Heart left ventricle (tissue), 16 donors: ENCODE data around the gene CENPL. TPM values are rescaled to one million over a fixed set of nuclear protein-coding genes. Genes with fewer than 3 reads are reported as not detected.

Source experiments
- ATAC-seq, 4 donors: fragments of 200-7000 bp; cut with Tn5 transposase; one replicate each; pipeline ENCODE4 v1.9.1; 2020 to 2022; ENCODE audit warnings: moderate library complexity in 4 of 4, mild to moderate bottlenecking in 3 of 4, moderate number of reproducible peaks in 1 of 4
- DNase-seq, 5 donors: peaks; one replicate each; pipeline ENCODE4 v3.0.0-alpha.2; 2020
- H3K27ac ChIP-seq, 12 donors: fragments of 200-600 bp; sonication (generic) in 4 of 12; one replicate each; pipeline versions ENCODE4 v1.5.0 to v1.8.0; 2016 to 2022; ENCODE audit warnings: mild to moderate bottlenecking in 2 of 12
- H3K27me3 ChIP-seq, 9 donors: fragments of 200-600 bp; sonication (generic) in 2 of 9; one replicate each; pipeline versions ENCODE4 v1.5.1 to v1.8.0; 2016 to 2022; ENCODE audit warnings: mild to moderate bottlenecking in 3 of 9
- H3K36me3 ChIP-seq, 9 donors: fragments of 200-600 bp; sonication (generic) in 2 of 9; one replicate each; pipeline versions ENCODE4 v1.5.0 to v1.8.0; 2018 to 2022; ENCODE audit warnings: mild to moderate bottlenecking in 2 of 9
- H3K4me1 ChIP-seq, 12 donors: fragments of 200-600 bp; sonication (generic) in 4 of 12; one replicate each; pipeline versions ENCODE4 v1.5.0 to v1.8.0; 2016 to 2022; ENCODE audit warnings: mild to moderate bottlenecking in 3 of 12
- H3K4me3 ChIP-seq, 12 donors: fragments of 200-600 bp; sonication (generic) in 4 of 12; one replicate each; pipeline versions ENCODE4 v1.5.0 to v1.8.0; 2017 to 2022; ENCODE audit warnings: mild to moderate bottlenecking in 9 of 12, moderate library complexity in 4 of 12
- H3K9me3 ChIP-seq, 12 donors: fragments of 200-600 bp; sonication (generic) in 4 of 12; one replicate each; pipeline versions ENCODE4 v1.5.0 to v1.8.0; 2016 to 2022; ENCODE audit warnings: mild to moderate bottlenecking in 1 of 12
- CTCF ChIP-seq, 12 donors: fragments of 200-600 bp; sonication (generic) in 4 of 12; IDR thresholded peaks; one replicate each; pipeline versions ENCODE4 v1.5.0 to v1.8.0; 2018 to 2022; ENCODE audit warnings: antibody characterized with exemption in 12 of 12, mild to moderate bottlenecking in 5 of 12
- POLR2A ChIP-seq, 2 donors: fragments of 450-650 bp; IDR thresholded peaks; one replicate each; pipeline ENCODE4 v1.6.1; 2017; ENCODE audit warnings: antibody characterized with exemption in 2 of 2, mild to moderate bottlenecking in 2 of 2, moderate library complexity in 2 of 2
- WGBS, 4 donors: extraction: QIAGEN DNeasy Blood & Tissue Kit in 2 of 4; methylation state at CpG; one replicate each; pipeline versions ENCODE4 v1.1.5 to v1.1.7; 2013 to 2018; 5-methylcytosine and 5-hydroxymethylcytosine counted together
- intact Hi-C, 10 donors: fragments of 100-400 bp; cut with DNase I; formaldehyde crosslinking; loops; one replicate each; pipeline versions ENCODE4 v1.11.1 to v1.14.2; 2022
- long read RNA-seq, 3 donors: library from polyadenylated mRNA; unstranded; transcript quantifications; one replicate each; pipeline ENCODE4 v2.0.0, GENCODE V29; 2020 to 2021
- polyA plus RNA-seq, 2 donors: library from polyadenylated mRNA; stranded (reverse); fragments of 200-250 nt; gene quantifications; one replicate each; pipeline ENCODE4 v1.2.3, GENCODE V29; 2013
- total RNA-seq, 9 donors: library from RNA; depleted of rRNA in 2 of 9; stranded (reverse); fragments of >200 nt in 2 of 9; fragmentation: NEBNext Ultra II Directional in 3 of 9; extraction: Animal tissue kit (Norgen Biotek cat#: 25700) in 3 of 9; gene quantifications; one replicate each; pipeline versions ENCODE4 v1.1.0 to v1.2.4, GENCODE V29; 2016 to 2023
- donor health status: ischemic (EF 13 %, LVEDD 7.1; RV severe dilation, severe dysfunction).
- donor health status: healthy with polysubstance abuse.
- donor health status: DM: no; HTN: yes; CAD: no.
- donor health status: DM: no; HTN: no; CAD: no.
- donor health status: ischemic (EF 25% LVEDD 6.9; RV normal size, moderate dysfunction).
- donor health status: ischemic (EF 25% LVEDD 5.7; RV mildly dilated, moderate dysfunction).
- donor health status: healthy.
- donor health status: DM: yes; HTN: yes; CAD: no.
- donor health status: ischemic (EF 35%, LVEDD 5.7; RV mildly dilated, moderate dysfunction).
- donor health status: nonischemic (EF 11% LVEDD 7.7; RV severe dilation, severe dysfunction).
- donor health status: DM: yes; HTN: yes; CAD: no.
- donor health status: PGD.
- donor health status: ischemic (EF 29% LVEDD 5.4; RV normal size, mild dysfunction).
- donor health status: nonischemic (EF 23%, LVEDD 6.1; RV moderate dilation, normal function).

The CENPL gene
- total RNA-seq: 1 to 10 TPM; 1.7 to 5.8 (median 3.5) TPM
- 1 to 10 TPM; 2.1 to 4.6 TPM for polyA plus RNA-seq
- long read RNA-seq, donor 1, partial matches to known transcripts: 1 of 4 reads
- long read RNA-seq, donor 1, other reads (novel, unspliced or antisense): 2 of 4 reads
- long read RNA-seq, donor 2, partial matches to known transcripts: 2 of 12 reads
- long read RNA-seq, donor 2, other reads (novel, unspliced or antisense): 7 of 12 reads
- long read RNA-seq, donor 3, partial matches to known transcripts: 0 of 5 reads
- long read RNA-seq, donor 3, other reads (novel, unspliced or antisense): 3 of 5 reads

DNA sequence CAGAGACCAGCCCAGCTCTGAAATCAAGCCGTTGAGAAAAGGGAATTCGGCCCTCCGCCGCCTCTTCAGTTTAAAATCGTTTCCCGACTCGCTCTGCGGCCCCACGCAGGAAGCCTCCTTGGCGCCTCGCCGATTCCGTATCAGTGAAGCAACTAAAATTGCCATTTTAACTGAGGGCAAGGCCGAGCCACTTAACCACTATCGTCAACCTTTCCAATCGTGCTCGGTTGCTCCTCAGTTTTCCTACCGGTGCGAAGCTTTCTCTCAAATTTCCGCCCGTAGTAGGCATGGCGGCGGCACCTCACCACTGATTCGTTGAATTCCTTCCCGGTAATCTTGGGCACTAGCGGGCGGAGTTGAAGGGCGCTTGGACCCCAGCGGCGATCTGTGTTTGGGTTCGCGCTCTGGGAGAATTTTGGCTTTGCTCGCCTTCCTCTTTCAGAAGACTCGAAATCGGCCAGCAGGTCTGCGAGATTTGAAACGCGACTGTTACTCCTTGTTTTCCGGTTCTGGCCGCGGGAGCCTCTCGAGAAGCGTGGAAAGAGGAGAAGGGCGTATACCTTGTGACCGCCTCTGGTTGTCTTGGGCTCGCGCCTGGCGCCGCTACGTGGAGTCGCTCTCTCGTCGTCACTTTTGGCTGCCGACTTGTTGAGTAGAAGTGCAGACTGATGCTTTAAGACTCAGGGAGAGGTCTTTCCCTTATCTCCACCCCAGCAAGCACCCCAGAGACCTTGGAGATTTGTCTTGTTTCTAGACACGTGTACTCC is at the start of gene CENPL, which contains the start of gene DARS2:
Gene CENPL, minus strand, starts transcription at position 569 of the 767 bp plus-strand sequence. CDS start 13,584 bp downstream, outside the sequence.
Gene DARS2, plus strand, starts transcription at position 359 of the 767 bp plus-strand sequence. CDS start 557 bp downstream, outside the sequence.
- no peaks in the 10 kb centered on the region for H3K27me3 ChIP-seq
- peaks cover 0 to 29% (median 8%) of the 10 kb centered on the region in 12 donors for H3K4me1 ChIP-seq
- peak within 1 kb of the TSS; percentile 58 to 98 (median 78) for H3K4me3 ChIP-seq
- ATAC-seq (peak; percentile 98 to 99 (median 99)), DNase-seq (peak; percentile 96 to 99 (median 96))
- 0% methylated on average over 44 to 55 of the region's 55 CpGs for WGBS, 4 donors
- TF ChIP-seq CTCF (IDR thresholded peaks at IDR 0.05) (no peak), POLR2A (IDR thresholded peaks at IDR 0.05) (peak in 1 of 2 donors; percentile 21)
- intact Hi-C loops: loop anchor here (1.0 to 10.0 kb wide), 12 partner anchors 44 to 1082 kb away; partner anchors contain the start of genes ZBTB37 (in 2 of the 10), KLHL20 (in 1 of the 10) and PRDX6 (in 1 of the 10)
- H3K9me3 ChIP-seq: no peaks in the 10 kb centered on the region
- H3K36me3 ChIP-seq: peaks cover 0 to 7% (median 0%) of the 10 kb centered on the region in 9 donors
- H3K27ac ChIP-seq: peak within 1 kb of the TSS; percentile 87 to 97 (median 93)

DNA sequence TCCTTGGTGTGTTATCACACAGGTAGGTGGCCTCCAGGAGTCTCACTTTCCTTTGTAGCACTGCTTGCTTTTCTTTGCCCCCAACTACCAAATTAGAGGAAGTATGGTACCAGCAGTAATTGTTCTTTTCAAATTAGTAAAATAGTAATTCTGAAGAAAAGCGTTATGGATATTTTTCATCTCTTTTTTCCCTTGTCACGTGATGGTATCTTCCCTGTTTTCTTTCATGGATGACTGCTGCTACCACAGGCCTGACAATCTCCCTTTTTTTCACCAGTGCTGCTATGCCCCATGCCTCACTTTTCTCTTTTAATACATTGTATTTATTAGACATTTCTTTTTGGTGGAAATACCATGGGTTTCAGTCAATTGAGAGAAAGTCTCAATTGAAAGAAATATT is 46.8 kb upstream of the CENPL start:
- Histone ChIP-seq H3K27me3 (no peaks in the 10 kb centered on the region), H3K36me3 (peaks cover 0 to 62% (median 44%) of the 10 kb centered on the region in 9 donors), H3K27ac (peak overlapping the region in 1 of 12 donors; percentile 99), H3K4me1 (peaks cover 4 to 41% (median 32%) of the 10 kb centered on the region in 12 donors), H3K9me3 (no peaks in the 10 kb centered on the region), H3K4me3 (no peak overlapping the region)
- intact Hi-C loops: loop anchor here in 2 of 10 donors (10.0 kb wide), 2 partner anchors 63 to 93 kb away; no protein-coding TSS in a partner anchor
- no peak for TF ChIP-seq CTCF (IDR thresholded peaks at IDR 0.05)
- WGBS, 4 donors: 48 to 93% (median 80%) methylated on average over 2 of the region's 2 CpGs
- ATAC-seq (no peak), DNase-seq (no peak)

DNA sequence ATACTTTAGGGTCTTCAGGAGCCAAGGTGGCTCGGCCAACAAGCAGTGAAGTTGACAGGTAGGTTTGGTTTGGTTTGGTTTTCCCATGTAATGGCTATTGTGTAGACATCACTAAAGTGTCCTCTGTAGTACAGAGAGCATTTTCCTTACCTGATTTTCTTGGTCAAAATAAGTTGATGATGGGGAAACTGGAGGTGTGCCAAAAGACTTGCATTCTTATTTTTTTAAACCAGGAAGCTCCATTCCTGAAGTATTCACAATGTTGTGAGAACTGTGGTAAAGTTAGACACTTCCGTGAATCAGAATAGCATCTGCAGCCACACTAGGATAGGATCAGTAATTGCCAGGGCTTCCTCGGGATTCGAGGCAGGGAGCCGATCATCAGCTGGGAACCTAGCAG is 46.4 kb upstream of the CENPL start:
- ATAC-seq (no peak), DNase-seq (no peak)
- no peaks in the 10 kb centered on the region for H3K9me3 ChIP-seq
- H3K36me3 ChIP-seq: peaks cover 2 to 62% (median 44%) of the 10 kb centered on the region in 9 donors
- TF ChIP-seq CTCF (IDR thresholded peaks at IDR 0.05) (no peak), POLR2A (IDR thresholded peaks at IDR 0.05) (no peak)
- peaks cover 8 to 45% (median 36%) of the 10 kb centered on the region in 12 donors for H3K4me1 ChIP-seq
- H3K27ac ChIP-seq: peak overlapping the region in 4 of 12 donors; percentile 7 to 99 (median 56)
- 64 to 80% (median 69%) methylated on average over 5 of the region's 5 CpGs for WGBS, 4 donors
- H3K4me3 ChIP-seq: no peak overlapping the region
- intact Hi-C loops: loop anchor here in 2 of 10 donors (10.0 kb wide), 2 partner anchors 64 to 94 kb away; no protein-coding TSS in a partner anchor
- H3K27me3 ChIP-seq: no peaks in the 10 kb centered on the region
